HG03558 (cell line): ENCODE measurements around the gene CNFN.

Source experiments
- ATAC-seq: cut with Tn5 transposase; IDR thresholded peaks from one replicate; pipeline ENCODE4 v1.9.1; 2021; ENCODE audit warnings: moderate number of reproducible peaks; ENCODE audit not compliant: unreplicated experiment; ENCODE audit errors: extremely low read depth

CNFN gene, protein sequence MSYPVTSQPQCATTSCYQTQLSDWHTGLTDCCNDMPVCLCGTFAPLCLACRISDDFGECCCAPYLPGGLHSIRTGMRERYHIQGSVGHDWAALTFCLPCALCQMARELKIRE

DNA sequence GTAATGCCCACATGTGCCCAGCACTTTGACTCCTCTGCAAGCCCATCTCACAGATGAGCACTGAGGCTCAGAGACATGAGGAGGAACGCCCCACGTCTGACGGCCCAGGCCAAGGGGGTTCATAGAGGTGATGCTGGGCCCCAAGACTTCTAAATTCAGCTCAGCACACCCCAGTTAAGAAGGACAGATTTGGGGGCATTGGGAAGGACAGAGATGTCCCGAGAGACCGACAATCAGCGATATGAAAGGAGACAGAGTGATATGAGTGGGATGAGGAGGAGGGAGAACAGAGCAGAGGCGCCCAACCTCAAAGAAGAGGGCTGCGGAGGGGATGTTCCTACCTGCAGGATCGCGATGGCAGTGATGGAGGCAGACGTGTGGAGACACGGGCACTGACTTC is at the start of gene CNFN:
Gene CNFN, minus strand, starts transcription at position 399 of the 400 bp plus-strand sequence. CDS start 1,260 bp downstream, outside the sequence.
- ATAC-seq: no peak

DNA sequence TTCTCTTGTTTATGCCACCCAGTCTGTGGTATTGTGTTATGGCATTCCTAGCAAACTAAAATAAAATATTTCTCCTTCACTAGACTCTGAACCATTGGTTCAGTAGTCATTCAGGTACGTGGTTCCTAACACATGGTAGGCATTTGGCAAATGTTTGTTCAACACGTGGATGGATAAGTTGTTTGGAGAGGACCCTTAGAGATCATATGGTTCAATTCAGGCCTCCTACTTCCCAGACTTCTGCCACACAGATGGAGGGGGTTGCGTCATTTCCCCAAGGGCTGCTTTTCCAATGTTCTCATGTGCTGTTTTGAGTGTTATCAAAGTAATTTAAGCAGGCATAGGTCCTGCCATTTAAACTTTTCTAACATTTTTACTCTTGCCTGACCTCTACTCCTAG is 45.9 kb upstream of the CNFN start:
- no peak for ATAC-seq

DNA sequence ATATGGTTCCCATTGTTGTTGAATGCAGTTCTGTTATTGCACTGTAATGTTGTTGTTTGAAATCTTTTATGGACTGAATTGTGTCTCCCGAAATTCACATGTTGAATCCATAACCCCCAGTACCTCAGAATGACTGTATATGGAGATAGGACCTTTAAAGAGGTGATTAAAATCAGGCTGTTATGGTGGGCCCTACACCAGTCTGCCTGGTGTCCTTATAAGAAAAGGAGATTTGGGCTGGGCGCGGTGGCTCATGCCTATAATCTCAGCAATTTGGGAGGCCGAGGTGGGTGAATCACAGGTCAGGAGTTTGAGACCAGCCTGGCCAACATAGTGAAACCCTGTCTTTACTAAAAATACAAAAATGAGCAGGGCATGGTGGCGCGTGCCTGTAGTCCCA is 45.2 kb upstream of the CNFN start:
- no peak for ATAC-seq

DNA sequence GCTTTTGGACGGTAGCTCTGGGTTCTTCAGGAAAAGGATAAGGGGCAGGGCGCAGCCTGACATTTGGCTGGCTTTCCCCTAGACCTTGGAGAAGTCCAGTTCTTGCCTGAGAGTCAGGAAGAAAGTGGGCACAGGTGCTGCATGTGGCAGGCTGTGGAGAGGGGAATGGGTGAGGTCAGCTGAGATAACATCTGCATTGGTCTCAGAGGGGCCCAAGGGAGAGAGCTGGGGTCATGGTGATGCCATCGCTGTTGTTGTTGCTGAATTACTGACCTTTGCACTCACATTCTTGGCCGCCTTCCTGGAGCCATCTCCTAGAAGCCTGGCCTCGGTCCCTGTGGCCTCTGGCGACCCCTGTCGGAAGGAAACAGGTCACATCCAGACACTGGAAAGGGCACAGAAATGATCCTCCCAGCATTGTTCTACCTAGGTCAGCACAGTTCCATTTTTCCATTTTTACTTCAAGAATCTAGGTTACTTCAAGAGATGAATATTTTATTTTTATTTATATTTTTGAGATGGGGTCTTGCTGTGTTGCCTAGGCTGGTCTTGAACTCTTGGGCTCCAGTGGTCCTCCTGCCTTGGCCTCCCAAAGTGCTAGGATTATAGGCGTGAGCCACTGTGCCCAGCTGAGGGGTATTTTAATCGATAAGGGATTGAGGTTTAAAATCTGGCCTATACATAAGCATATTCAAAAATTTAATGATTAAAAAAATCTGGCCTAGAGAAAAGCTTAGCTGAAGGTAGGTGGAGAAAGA is 43.6 kb upstream of the CNFN start:
- no peak for ATAC-seq

DNA sequence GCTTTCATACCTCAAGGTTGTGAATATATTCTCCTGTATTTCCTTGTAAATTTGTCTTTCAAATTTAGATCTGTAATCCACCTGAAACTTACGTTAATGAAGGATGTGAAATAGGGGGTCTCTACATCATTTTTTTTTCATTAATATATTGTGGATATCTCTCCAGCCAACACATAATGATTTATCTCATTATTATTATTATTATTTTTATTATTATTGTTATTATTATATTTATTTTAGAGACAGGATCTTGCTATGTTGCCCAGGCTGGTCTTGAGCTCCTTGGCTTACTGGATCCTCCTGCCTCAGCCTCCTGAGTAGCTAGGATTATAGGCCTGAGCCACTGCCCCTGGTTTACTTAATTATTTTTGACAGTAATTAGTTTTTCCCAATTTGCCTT is 41.4 kb upstream of the CNFN start:
- no peak for ATAC-seq

DNA sequence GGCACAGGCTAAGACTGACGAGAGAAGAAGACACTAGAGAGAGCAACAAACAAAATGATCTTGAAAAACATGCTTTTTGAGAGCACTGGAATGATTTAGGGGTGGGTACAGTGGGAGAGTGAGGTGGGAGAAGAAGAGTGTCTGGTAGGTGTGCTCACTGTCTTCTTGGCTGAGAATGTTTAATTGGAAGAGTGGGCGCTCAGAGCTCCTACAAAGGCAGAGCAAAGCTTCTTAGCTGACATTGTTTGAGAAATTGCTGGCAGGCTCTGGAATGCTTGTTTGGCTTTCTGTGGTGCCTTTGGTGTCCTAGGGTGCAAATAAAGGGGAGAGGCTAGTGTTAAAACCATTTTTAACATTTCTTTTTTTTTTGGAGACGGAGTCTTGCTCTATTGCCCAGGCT is 38.6 kb upstream of the CNFN start:
- no peak for ATAC-seq

DNA sequence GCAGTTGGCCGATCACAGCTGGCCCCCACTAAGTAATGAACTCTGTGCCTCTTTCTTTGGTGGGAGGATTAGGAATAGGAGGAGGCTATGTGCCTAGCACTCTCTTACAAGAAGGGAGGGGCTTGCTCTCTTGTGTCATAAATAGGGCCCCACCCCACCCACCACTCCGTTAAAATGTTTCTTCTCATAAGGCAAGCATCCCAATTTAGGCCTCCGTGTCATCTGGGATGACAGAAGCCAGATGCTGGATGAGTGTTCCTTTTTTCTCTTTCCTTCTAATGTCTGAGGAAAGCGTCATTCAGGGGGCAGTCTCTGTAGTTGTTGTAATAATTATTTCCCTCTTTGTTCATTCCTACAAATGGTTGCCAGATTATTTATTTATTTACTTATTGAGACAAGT is 37.2 kb upstream of the CNFN start, which contains the start of gene LIPE:
Gene LIPE, minus strand, starts transcription at position 76 of the 400 bp plus-strand sequence. CDS start 239 bp downstream, outside the sequence.
- ATAC-seq: no peak

DNA sequence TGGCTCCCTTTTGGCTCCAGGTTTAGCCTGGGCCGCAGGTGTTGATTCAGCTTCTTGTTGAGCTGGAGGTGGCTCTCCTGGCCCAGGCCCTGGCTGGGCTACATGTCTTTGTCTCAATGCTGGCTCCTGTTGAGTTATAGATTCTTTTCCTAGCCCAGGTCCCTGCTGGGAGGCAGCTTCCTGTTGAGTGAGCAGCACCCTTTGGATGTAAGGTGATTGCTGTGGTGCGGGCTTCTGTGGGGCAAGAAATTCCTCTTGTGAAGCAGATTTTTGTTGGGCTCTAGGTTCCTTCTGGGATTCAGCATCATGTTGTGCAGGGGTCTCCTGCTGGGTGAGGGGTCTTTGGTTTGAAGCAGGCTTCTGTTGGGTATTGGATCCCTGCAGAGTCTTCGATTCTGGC is 36.5 kb upstream of the CNFN start:
- no peak for ATAC-seq

DNA sequence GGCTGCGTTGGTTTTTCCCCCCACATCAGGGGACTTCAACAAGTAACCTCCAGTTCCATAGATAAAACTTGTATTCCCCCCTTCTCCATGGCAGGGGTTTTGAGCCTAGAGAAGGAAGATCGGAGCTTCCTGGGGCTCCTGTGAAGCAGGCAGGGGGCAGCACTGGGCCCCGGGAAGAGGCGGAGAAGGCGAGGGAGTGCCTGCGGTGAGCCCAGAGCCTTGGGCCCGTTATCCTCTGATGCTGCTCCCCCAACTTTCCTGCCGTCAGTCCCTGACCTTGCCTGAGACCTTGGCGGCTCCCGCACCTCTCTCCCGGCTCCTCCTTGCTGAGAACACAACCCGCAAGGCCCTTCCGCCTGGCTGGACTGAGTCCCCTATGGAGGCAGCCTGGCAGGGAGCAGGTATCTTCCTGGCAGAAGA is 34.6 kb upstream of the CNFN start:
- ATAC-seq: no peak

DNA sequence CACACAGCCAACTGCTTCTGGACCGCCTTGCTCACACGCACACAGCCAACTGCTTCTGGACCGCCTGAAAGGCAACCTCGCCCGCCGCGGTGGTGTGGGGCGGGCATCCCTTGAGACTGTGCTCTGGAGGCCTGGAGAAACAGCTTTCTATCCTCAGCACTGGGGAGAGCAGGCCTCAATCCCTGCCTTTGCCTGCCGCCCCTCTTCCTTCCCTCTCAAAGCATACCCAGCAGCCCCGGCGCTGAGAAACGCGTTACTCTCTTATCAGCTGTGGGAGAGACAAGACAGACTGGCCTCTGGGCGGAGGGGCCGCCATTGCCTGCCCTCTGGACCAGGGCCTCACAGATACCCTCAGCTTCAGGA is 34.2 kb upstream of the CNFN start:
- no peak for ATAC-seq

DNA sequence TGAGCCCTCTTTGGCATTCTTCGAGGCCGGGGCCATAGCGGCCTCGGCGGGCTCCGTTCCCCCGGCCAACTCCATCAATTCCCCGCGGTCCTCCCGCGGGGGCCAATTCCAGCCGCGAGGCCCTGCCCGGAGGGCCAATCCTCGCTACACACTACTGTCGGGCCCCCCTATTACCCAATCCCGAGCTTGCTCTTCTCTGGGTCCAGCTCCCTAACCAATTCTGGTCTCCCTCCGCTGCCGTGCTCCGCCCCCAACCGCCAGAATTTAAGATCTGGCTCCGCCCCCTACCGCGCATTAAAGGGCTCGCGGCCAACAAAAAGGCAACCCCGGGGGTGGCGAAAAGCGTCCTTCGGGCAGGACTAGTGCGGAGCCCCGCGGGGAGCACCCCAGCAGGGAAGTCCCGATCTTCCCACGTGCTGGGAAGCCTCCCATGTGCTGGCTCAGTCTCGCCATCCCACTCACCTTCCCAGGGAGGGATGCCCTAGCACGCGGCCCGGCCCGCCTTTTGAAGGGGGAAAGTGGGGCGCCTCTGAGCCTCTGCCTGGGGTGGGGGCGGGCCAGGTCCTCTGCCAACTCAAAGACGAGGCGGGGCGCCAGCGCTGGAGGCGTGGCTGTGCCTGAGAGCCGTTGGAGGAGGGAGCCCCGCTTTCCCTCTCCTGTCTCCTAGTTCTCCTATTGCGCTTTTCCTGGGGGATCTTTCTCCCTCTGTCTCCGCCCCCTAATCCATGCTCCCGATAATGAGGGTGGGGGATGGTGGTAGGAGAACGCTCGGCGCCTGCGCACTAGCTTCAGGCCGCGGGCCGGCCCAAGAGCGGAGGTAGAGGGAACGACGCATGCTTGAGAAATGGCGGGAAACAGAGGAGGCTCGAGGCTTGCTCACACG is 33.6 kb upstream of the CNFN start:
- ATAC-seq: no peak

DNA sequence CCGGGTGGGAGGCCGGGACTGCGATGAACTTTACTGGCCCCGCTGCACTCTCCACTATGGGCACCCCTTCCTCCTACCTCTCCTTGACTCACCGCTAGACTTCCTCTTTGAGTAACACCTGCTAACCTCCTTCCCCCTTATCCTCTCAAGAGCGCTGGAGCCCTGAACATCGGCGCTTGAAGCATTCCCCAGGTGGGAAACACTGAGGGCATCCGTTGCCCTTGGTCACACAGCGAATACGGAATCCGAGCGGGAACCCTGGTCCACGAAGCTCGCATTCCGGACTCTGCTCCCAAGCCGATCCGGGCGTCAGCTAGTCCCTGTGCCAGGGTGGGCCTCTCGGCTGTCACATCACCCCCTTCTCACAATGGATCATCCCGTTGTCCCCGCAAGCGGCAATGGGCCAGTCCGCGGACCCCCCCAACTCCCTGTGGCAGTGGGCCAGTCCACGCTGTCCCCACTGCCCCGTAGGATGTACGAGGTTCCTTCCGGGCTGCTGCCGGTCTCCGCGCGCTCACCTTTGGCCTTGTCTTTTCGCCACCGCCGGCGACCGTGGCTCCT is 32.9 kb upstream of the CNFN start:
- ATAC-seq: no peak

DNA sequence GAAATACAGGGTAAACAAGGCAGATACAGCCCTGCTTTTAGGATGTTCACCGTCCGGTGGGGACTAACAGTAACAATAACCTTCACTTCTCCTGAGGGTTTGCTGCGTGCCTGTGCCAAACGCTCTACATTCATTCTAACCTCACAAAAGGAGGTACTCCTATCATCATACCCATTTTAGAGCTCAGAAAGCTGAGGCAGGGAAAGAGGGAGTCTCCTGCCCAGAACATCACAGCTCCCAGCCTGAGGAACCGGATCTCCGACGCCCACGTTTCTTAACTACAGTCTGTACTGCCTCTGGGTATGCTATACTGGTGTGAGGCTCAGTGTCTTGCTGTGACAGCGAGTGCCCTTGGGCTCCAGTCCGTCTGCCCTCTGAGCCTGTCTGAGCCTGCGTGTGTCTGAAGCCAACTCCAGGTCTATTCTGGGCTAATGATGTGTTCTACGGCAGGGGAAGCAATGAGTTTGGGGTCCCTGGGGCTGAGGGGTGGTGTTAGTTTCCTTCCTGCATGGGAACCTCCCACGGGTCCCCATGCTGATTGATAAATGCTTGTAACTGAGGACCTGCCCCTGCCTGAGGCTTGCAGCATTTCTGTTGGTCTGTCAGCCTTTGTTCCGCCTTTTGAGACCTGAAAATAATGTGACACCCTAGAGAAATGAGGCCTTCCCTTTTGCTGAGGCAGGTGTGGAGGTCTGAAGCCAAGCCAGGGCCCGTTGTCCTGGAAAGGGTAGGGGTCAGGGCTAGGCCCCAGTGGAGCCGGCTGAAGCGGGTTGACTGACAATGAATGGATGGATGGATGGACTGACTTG is 32.2 kb upstream of the CNFN start:
- no peak for ATAC-seq

DNA sequence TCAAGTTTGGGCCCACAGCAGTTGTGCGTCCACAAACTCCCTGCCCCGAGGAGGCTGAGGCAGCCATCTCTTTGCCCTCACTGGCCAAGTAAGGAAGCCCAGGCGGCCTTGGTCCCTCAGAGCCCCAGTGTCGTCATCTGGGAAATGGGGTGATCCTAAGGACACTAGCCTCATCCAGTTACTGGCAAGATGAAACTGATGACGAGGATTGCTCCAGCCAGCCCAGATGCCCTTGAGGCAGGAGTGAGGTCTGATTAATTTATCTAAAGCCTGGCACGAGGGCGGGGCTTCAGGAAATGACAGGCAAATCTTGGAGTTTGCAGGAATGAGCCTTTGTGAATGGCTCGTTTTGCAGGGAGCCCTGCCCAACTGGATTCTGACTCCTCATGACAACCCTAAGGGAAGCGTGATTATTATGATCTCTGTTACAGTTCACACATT is 31.5 kb upstream of the CNFN start:
- ATAC-seq: no peak

DNA sequence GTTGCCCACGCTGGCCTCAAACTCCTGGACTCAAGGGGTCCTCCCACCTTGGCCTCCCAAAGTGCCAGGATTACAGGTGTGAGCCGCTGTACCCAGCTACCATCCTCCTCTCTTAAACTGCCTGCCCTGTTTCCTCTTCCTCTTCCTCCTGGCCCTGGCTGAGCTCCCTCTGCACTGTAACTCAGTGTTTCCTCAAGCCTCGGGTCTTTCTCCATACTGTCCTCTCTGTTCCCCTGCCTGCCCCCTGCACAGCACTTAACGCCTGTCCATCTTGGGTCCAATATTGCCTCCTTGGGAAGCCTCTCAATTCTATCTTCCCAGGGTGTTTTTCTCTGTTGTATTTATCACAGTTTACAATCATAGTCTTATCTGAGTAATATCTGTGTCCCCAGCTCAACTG is 31.0 kb upstream of the CNFN start:
- no peak for ATAC-seq

DNA sequence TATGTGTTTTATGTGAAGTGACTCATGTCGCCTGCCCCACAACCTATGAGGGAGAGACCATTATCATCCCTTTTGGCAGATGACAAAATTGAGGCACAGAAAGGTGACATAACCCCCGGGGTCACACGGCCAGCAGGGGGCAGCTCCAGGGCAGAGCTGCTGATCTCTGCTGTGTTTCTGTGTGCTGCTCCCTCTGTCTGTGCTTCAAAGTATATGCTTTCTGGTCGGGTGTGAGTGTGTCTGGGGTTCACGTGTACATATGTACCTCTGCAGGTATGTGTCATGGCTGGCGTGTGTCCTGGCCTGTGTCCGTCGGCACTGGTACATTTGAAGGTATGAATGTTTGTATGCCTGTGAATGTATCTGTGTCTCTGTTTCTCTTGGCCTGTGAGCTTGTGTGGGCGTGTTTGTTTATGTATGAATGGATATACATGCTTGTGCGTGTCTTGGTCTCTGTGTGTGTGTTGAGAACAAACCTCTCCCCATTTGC is 30.0 kb upstream of the CNFN start:
- no peak for ATAC-seq

DNA sequence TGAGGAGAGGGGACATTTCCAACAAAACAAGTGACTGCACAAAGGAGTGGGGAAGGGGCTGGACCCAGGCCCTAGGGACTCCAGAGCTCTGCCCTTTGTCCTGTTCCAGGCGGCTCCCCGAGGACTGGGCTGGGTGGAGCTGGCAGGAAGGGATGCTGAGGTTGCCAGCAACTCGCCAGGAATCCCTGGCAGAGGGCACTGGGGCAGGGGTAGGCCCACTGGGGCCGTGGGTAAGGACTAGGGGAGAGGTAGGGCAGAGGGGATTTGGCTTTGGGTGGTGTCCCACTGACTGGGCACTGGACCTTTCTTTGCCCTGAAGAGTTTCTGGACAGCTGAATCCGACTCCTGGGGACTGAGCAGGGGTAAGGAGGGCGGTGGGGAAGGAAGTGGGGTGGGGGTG is 29.2 kb upstream of the CNFN start:
- no peak for ATAC-seq

DNA sequence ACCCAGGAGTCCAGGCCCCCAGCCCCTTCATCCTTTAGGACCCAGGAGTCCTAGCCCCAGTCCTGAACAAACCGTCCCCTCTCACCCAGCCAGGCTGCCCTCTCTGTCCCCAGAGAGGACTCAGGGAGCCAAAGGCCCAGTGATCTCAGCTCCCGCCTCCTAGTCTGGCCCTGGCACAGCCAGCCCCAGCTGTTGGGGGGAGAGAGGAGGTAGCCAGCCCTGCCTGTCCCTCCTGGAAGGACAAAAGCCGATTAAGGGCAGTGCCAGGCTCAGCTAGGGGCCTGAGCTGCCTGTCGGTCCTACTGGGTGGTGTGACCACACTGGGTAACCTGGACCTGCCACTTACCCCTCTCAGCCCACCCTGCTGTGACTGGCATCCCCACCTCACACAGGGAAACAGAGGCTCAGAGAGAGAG is 22.6 kb upstream of the CNFN start:
- no peak for ATAC-seq

DNA sequence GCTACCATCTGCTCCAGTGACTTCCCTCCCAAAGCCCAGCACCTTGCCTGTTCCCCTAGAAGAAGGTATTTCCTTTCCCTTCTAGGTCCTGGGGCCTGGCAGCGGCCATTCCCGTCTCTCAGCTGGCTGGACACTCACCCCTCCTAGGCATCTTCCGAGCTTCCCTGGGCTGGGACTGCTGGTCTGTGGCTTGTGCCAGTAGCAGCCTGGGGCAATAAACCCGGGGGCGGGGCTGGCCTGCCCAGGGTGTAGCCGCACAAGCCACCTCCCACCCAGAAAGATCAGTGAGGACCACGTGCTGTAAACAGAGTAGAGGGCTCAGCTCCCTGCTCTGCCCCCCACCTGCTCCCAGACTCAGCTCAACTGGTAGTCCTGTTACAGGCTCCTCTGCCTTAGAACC is 22.1 kb upstream of the CNFN start:
- no peak for ATAC-seq
